ENCODE results near the gene LDHB. TPM values are rescaled to one million over a fixed set of nuclear protein-coding genes. Genes with fewer than 3 reads are reported as not detected.

Gene LDHB
- 100 to 1,000 TPM; 911 to 954 TPM for total RNA-seq

GRCh38 chr12:21657326-21658077 is at the start of gene LDHB:
Gene LDHB (minus strand): TSS chr12:21657842. CDS start chr12:21654671, 3,171 bp downstream.
- H3K4me3 Mint-ChIP-seq, result peak within 1 kb of the TSS; percentile 98
- peak; percentile 97 for ATAC-seq (ENCODE audit: low read depth)
- peak within 1 kb of the TSS; percentile 99 for H3K27ac Mint-ChIP-seq
- no peaks in the 10 kb centered on the region for H3K27me3 Mint-ChIP-seq
- peak; percentile 91 for DNase-seq
- H3K9me3 Mint-ChIP-seq, result no peaks in the 10 kb centered on the region
- H3K4me1 Mint-ChIP-seq, result peaks cover 33% of the 10 kb centered on the region
- peaks cover 24% of the 10 kb centered on the region for H3K36me3 Mint-ChIP-seq
- POLR2A ChIA-PET, result interaction anchor here (0.6 to 3.2 kb wide), 25 partner anchors 9 to 967 kb away, joined by 3 to 33 read pairs (median 4); partner anchors contain the start of genes ETNK1, GOLT1B, PYROXD1 and RECQL

- Mint-ChIP-seq H3K4me1 (peaks cover 2% of the 10 kb centered on the region), H3K4me3 (no peak overlapping the region), H3K9me3 (no peaks in the 10 kb centered on the region), H3K36me3 (no peaks in the 10 kb centered on the region), H3K27me3 (peaks cover 4% of the 10 kb centered on the region), H3K27ac (no peak overlapping the region)
- DNase-seq, result no peak
- ATAC-seq (ENCODE audit: low read depth), result no peak
- POLR2A ChIA-PET, result no interaction called here
Observed at GRCh38 chr12:21704847-21705246, 47.2 kb upstream of the LDHB start.

- DNase-seq, result no peak
- no peak overlapping the region for H3K4me3 Mint-ChIP-seq
- H3K4me1 Mint-ChIP-seq, result peaks cover 3% of the 10 kb centered on the region
- no peak overlapping the region for H3K27ac Mint-ChIP-seq
- H3K36me3 Mint-ChIP-seq, result no peaks in the 10 kb centered on the region
- no peaks in the 10 kb centered on the region for H3K27me3 Mint-ChIP-seq
- no peak for ATAC-seq (ENCODE audit: low read depth)
- POLR2A ChIA-PET, result no interaction called here
- H3K9me3 Mint-ChIP-seq, result no peaks in the 10 kb centered on the region
Observed at GRCh38 chr12:21699851-21700250, 42.2 kb upstream of the LDHB start.

DNA sequence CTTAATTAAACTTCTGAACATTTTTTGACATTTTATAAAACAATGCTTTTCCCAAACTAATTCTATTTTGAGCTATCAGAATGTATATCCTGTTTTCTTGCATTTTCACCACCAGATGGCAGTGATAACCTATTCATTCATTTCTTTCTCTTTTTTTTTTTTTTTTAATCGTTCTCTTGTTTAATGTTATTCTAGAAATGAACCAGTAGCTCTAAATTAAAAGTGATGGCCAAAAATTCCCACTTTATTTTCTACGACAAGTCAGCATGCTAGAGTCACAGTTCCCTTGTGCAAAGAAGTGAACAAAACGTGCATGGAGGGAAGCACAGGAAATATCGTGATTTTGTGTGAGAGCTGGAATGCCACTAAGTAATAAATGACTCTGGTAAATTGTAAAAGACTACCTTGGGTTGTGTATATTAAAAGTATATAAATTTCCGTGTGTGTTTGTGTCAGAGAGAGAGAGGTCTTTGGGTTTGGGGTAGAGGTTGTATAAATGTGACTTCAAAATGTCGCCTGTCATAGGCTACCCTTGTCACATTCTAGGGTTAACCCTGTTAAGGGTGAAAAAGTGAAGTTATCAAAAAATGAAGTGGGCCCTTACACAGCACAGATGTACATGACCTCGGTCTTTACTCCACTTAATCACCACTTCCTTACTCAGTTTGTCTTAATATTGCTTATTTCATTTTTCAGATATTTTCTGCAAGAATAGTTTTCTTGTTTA is 40.4 kb upstream of the LDHB start:
- no peak for DNase-seq
- POLR2A ChIA-PET, result interaction anchor here (0.7 to 0.8 kb wide), 2 partner anchors 40 to 803 kb away, joined by 3 read pairs; partner anchors contain the start of gene LDHB
- no peak overlapping the region for H3K27ac Mint-ChIP-seq
- no peak overlapping the region for H3K4me3 Mint-ChIP-seq
- no peaks in the 10 kb centered on the region for H3K36me3 Mint-ChIP-seq
- peaks cover 3% of the 10 kb centered on the region for H3K4me1 Mint-ChIP-seq
- no peaks in the 10 kb centered on the region for H3K9me3 Mint-ChIP-seq
- H3K27me3 Mint-ChIP-seq, result no peaks in the 10 kb centered on the region
- no peak for ATAC-seq (ENCODE audit: low read depth)

DNA sequence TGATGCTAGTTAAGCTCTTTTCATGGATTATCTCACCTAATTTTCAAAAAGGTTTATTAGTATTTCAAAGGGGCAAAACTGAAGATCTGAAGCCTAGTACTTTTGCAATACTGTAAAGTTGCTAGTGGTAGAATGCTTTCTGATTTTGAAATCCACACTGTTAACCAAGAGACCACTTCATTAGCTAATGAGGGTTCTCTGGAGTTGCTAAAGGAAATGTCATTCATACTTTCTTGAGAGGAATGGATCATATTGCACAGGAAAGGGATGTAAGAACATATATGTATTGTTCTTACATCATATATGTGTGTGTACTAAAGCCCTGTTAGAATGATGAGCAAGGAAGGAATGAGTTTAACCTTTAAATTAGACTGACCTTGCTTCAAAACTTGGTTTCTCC is 39.0 kb upstream of the LDHB start:
- Mint-ChIP-seq H3K36me3 (no peaks in the 10 kb centered on the region), H3K27me3 (no peaks in the 10 kb centered on the region), H3K27ac (no peak overlapping the region), H3K4me1 (peaks cover 3% of the 10 kb centered on the region), H3K4me3 (no peak overlapping the region), H3K9me3 (no peaks in the 10 kb centered on the region)
- DNase-seq (no peak), ATAC-seq (ENCODE audit: low read depth) (no peak)
- POLR2A ChIA-PET, result no interaction called here

DNA sequence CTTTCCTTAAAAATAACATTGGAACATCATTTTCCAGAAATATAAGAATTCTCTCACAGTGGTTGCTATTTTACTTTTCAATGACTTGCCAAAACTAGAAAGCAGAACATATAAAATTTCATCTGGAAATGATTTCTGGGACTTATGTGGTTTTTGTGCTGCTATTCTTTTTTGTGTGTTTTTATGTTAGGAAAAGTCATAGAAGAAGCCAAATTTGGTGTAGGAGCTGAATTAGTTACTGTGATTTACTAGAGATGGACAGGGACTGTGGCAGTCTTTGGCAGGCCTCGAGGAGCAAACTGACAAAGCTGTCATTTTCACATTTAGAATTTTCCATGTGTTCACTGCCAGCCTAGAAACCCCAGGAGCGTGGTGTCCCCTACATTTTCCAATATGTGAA is 38.3 kb upstream of the LDHB start:
- ATAC-seq (ENCODE audit: low read depth), result no peak
- peaks cover 3% of the 10 kb centered on the region for H3K4me1 Mint-ChIP-seq
- no peaks in the 10 kb centered on the region for H3K36me3 Mint-ChIP-seq
- no peak for DNase-seq
- H3K4me3 Mint-ChIP-seq, result no peak overlapping the region
- H3K27me3 Mint-ChIP-seq, result no peaks in the 10 kb centered on the region
- H3K9me3 Mint-ChIP-seq, result no peaks in the 10 kb centered on the region
- H3K27ac Mint-ChIP-seq, result no peak overlapping the region
- POLR2A ChIA-PET, result no interaction called here

- H3K9me3 Mint-ChIP-seq, result peaks cover 2% of the 10 kb centered on the region
- H3K4me1 Mint-ChIP-seq, result peaks cover 5% of the 10 kb centered on the region
- peaks cover 2% of the 10 kb centered on the region for H3K36me3 Mint-ChIP-seq
- DNase-seq (no peak), ATAC-seq (ENCODE audit: low read depth) (no peak)
- POLR2A ChIA-PET, result no interaction called here
- H3K27me3 Mint-ChIP-seq, result no peaks in the 10 kb centered on the region
- no peak overlapping the region for H3K4me3 Mint-ChIP-seq
- no peak overlapping the region for H3K27ac Mint-ChIP-seq
Observed at GRCh38 chr12:21694660-21695059, 37.0 kb upstream of the LDHB start.

DNA sequence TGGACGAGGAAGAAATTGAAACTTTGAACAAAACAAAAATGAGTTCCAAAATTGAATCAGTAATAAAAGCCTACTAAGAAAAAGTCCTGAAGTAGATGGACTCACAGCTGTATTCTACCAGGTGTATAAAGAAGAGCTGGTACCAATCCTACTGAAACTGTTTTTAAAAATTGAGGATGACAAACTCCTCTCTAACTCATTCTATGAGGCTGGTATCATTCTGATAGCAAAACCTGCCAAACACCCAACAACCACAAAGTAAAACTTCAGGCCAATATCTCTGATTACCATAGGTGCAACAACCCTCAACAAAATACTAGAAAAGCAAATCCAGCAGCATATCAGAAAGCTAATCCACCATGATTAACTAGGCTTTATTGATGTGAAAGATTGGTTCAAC is 33.9 kb upstream of the LDHB start:
- DNase-seq, result no peak
- Mint-ChIP-seq H3K27ac (no peak overlapping the region), H3K27me3 (no peaks in the 10 kb centered on the region), H3K36me3 (peaks cover 5% of the 10 kb centered on the region), H3K4me1 (peaks cover 5% of the 10 kb centered on the region), H3K9me3 (peaks cover 16% of the 10 kb centered on the region), H3K4me3 (no peak overlapping the region)
- no peak for ATAC-seq (ENCODE audit: low read depth)
- POLR2A ChIA-PET, result no interaction called here

- Mint-ChIP-seq H3K27ac (no peak overlapping the region), H3K9me3 (peaks cover 16% of the 10 kb centered on the region), H3K27me3 (no peaks in the 10 kb centered on the region), H3K4me1 (peaks cover 5% of the 10 kb centered on the region), H3K36me3 (peaks cover 5% of the 10 kb centered on the region), H3K4me3 (no peak overlapping the region)
- ATAC-seq (ENCODE audit: low read depth), result no peak
- POLR2A ChIA-PET, result no interaction called here
- no peak for DNase-seq
Observed at GRCh38 chr12:21690704-21691368, 33.2 kb upstream of the LDHB start.

- POLR2A ChIA-PET, result no interaction called here
- Mint-ChIP-seq H3K4me1 (peaks cover 17% of the 10 kb centered on the region), H3K36me3 (no peaks in the 10 kb centered on the region), H3K4me3 (no peak overlapping the region), H3K9me3 (peaks cover 5% of the 10 kb centered on the region), H3K27me3 (peaks cover 6% of the 10 kb centered on the region), H3K27ac (no peak overlapping the region)
- no peak for ATAC-seq (ENCODE audit: low read depth)
- no peak for DNase-seq
Observed at GRCh38 chr12:21683115-21683514, 25.5 kb upstream of the LDHB start.

- ATAC-seq (ENCODE audit: low read depth), result no peak
- DNase-seq, result no peak
Observed at GRCh38 chr12:21678959-21679358, 21.3 kb upstream of the LDHB start.

GRCh38 chr12:21677622-21678277 is 20.1 kb upstream of the LDHB start:
- peaks cover 33% of the 10 kb centered on the region for H3K4me1 Mint-ChIP-seq
- H3K27me3 Mint-ChIP-seq, result no peaks in the 10 kb centered on the region
- no peak overlapping the region for H3K4me3 Mint-ChIP-seq
- DNase-seq (no peak), ATAC-seq (ENCODE audit: low read depth) (no peak)
- H3K36me3 Mint-ChIP-seq, result no peaks in the 10 kb centered on the region
- H3K27ac Mint-ChIP-seq, result peak overlapping the region; percentile 70
- POLR2A ChIA-PET, result interaction anchor here (2.4 kb wide), 1 partner anchor 20 kb away, joined by 17 read pairs; the partner anchor contains the start of gene LDHB
- no peaks in the 10 kb centered on the region for H3K9me3 Mint-ChIP-seq

More at GRCh38 chr12:21678959-21679358, 21.3 kb upstream of the LDHB start:
- Mint-ChIP-seq H3K27me3 (peaks cover 6% of the 10 kb centered on the region), H3K27ac (peak overlapping the region; percentile 4), H3K9me3 (no peaks in the 10 kb centered on the region), H3K4me1 (peaks cover 33% of the 10 kb centered on the region), H3K36me3 (no peaks in the 10 kb centered on the region), H3K4me3 (peak overlapping the region; percentile 17)
- POLR2A ChIA-PET, result interaction anchor here (2.4 kb wide), 1 partner anchor 21 kb away, joined by 17 read pairs; the partner anchor contains the start of gene LDHB

GRCh38 chr12:21677204-21677603 is 19.6 kb upstream of the LDHB start:
- no peak for ATAC-seq (ENCODE audit: low read depth)
- DNase-seq, result no peak

More at GRCh38 chr12:21677204-21677603, 19.6 kb upstream of the LDHB start:
- H3K27ac Mint-ChIP-seq, result no peak overlapping the region
- H3K36me3 Mint-ChIP-seq, result no peaks in the 10 kb centered on the region
- POLR2A ChIA-PET, result interaction anchor here (2.4 kb wide), 1 partner anchor 19 kb away, joined by 17 read pairs; the partner anchor contains the start of gene LDHB
- H3K4me3 Mint-ChIP-seq, result no peak overlapping the region
- H3K4me1 Mint-ChIP-seq, result peaks cover 33% of the 10 kb centered on the region
- H3K9me3 Mint-ChIP-seq, result no peaks in the 10 kb centered on the region
- no peaks in the 10 kb centered on the region for H3K27me3 Mint-ChIP-seq

All from activated naive CD8-positive, alpha-beta T cell treated with anti-CD3 and anti-CD28 coated beads, Interleukin-2, amount 10 ng/mL, durations not matched to agents 7 days and 5 days (primary cell).